GM12801 (cell line): ENCODE data around the gene SYMPK.

ENCODE experiments used
- TF ChIP-seq, protein P1 (sequence below): IDR thresholded peaks from one replicate; pipeline ENCODE4 v1.5.1; 2011; ENCODE audit warnings: control low read depth; ENCODE audit not compliant: insufficient read length; ENCODE audit errors: extremely low read depth

The SYMPK gene

GRCh38 chr19:45814166-45814780, 48.7 kb downstream of the SYMPK start:
- TF ChIP-seq, protein P1, sequence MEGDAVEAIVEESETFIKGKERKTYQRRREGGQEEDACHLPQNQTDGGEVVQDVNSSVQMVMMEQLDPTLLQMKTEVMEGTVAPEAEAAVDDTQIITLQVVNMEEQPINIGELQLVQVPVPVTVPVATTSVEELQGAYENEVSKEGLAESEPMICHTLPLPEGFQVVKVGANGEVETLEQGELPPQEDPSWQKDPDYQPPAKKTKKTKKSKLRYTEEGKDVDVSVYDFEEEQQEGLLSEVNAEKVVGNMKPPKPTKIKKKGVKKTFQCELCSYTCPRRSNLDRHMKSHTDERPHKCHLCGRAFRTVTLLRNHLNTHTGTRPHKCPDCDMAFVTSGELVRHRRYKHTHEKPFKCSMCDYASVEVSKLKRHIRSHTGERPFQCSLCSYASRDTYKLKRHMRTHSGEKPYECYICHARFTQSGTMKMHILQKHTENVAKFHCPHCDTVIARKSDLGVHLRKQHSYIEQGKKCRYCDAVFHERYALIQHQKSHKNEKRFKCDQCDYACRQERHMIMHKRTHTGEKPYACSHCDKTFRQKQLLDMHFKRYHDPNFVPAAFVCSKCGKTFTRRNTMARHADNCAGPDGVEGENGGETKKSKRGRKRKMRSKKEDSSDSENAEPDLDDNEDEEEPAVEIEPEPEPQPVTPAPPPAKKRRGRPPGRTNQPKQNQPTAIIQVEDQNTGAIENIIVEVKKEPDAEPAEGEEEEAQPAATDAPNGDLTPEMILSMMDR, result no peak

- TF ChIP-seq, protein P1, result no peak
Observed at GRCh38 chr19:45812297-45812696, 50.6 kb downstream of the SYMPK start.

DNA sequence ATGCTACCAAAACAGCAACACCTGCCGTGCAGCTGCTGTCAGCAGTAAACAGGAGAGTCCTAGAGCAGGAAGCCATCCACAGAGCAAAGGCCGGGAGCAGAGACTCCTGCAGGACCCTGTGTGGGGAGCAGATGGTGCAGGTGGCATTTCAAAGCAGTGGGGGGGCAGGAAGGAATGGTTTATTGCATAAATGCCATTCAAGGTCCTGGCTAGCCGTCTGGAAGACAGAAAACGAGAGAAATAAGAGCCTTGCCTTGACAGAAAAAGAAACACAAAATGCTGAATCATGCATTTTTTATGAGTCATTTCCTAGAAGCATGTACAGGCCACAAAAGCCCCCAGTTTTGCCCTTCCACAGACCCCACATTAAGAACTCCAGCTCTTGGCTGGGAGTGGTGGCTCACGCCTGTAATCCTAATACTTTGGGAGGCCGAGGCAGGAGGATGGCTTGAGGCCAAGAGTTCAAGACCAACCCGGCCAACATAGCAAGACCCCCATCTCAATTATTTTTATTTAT, 53.2 kb downstream of the SYMPK start:
- TF ChIP-seq, protein P1, result no peak

- TF ChIP-seq, protein P1, result no peak
Observed at GRCh38 chr19:45805719-45806118, 57.2 kb downstream of the SYMPK start.

DNA sequence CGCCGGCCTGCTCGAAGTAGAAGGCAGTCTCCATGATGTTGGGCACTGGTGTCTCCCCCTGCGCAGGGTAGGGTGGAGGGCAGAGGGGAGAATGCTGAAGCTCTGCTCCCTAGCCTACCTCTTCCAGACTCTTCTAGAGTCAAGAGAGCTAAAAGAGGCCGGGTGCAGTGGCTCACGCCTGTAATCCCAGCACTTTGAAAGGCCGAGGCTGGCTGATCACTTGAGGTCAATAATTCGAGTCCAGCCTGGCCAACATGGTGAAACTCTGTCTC, 58.1 kb downstream of the SYMPK start:
- TF ChIP-seq, protein P1, result no peak

- TF ChIP-seq, protein P1, result no peak
Observed at GRCh38 chr19:45804140-45804958, 58.6 kb downstream of the SYMPK start.

- TF ChIP-seq, protein P1, result no peak
Observed at GRCh38 chr19:45801603-45802175, 61.3 kb downstream of the SYMPK start.
